Posterior cingulate gyrus (tissue), 11 donors: Measurements from ENCODE around the gene IL6R.
A peak's percentile ranks its signal among the peaks of the same experiment; 100 is the strongest.
"Not testable (repeated sequence)": the region's sequence is repeated elsewhere in the genome, so short reads cannot be mapped to it uniquely, and the experiment has no call there.

Source experiments
- DNase-seq, 10 donors: peaks; one replicate each; pipeline versions ENCODE4 v3.0.0 to v3.0.0-alpha.2; 2020 to 2021; ENCODE audit warnings: mixed read lengths in 3 of 10
- intact Hi-C: fragments of 100-400 bp; cut with DNase I; formaldehyde crosslinking; loops from one replicate; pipeline ENCODE4 v1.15.1; 2023

IL6R gene

DNA sequence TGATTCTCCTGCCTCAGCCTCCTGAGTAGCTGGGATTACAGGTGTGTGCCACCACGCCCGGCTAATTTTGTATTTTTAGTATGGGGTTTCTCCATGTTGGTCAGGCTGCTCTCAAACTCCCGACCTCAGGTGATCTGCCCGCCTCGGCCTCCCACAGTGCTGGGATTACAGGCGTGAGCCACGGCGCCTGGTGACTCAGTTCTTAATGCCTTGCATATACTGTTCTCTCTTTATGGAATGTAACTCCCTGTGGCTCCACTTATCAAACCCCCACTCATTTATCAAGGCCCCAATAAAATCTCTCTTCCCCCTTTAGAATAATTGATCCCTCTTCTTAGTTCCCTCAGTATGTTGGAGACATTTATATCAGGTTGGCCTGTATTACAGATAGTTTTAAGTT, 16.9 kb downstream of the IL6R start:
- peak in 2 of 10 donors; percentile 5 to 47 for DNase-seq

DNA sequence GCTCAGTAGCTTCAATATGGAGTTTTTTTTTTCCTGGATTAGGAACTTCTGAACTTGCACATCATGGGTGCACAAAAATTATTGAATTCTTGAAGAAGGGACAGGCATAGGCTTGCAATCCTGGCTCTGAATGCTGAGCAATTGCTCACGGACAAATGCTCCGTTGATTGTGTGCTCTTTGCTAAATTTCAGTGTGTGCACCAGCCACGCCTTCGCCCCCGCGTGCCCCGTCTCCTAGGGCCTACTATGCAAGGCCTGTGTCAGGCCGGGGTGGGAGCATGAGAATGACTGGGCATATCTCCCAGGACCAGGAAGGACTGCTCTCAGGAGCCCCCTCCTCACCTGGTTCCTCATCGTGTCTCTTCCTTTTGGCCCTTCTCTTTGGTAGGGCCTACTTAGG, 17.4 kb downstream of the IL6R start:
- DNase-seq: peak in 2 of 10 donors; percentile 54 to 75
- intact Hi-C loops: no loop called here

More for the DNA sequence above, 16.9 kb downstream of the IL6R start:
- intact Hi-C loops: not testable (repeated sequence)

DNA sequence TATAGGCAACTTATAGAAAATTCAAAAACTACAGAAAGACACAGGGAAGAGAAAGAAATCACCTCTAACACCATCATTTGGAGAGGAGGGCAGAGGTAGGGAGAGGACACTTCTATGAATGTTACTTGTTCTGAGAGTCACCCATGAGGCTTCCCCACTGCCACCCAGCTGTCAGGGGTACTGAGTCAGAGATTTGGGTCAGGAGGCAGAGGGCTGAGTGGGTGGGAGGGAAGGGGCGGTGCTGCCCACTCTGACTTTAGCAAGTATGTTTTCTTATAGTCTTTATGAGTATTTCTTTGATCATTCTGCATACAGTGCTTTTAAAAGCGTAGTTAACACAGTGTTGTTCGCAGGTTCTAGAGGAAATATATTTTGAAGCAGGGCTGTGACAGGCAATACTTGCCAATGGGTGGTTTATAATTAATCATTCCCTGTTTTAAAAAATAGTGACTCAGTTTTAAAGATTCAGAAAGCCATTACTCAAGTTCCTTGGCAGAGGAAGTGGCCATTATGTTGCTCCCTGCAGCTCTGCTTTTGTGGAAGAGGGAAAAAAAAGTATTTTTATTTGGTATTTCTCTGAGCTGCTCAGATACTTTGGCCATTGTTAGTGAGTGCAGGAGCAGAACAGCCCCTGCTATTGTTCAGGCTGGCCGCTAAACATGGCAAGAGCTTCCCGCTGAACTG, 18.3 kb downstream of the IL6R start:
- DNase-seq: peak in 5 of 10 donors; percentile 38 to 90 (median 59)
- intact Hi-C loops: no loop called here

DNA sequence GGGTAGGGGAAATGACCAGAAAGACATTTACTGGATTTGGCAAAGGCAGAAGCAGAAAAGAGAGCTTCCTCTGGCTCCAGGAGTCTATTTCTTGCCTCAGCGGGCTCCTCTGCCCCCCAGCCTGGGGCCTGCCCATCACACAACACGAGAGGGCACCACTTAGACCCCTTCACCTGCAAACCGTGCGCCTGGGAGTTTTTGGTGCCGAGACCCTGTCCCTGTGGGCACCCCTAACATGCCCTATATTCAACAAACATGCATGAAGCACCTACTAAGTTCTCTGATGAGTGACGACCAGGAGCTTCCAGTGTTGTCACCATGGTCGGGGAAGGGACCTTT, 18.8 kb downstream of the IL6R start:
- no peak for DNase-seq
- intact Hi-C loops: no loop called here

DNA sequence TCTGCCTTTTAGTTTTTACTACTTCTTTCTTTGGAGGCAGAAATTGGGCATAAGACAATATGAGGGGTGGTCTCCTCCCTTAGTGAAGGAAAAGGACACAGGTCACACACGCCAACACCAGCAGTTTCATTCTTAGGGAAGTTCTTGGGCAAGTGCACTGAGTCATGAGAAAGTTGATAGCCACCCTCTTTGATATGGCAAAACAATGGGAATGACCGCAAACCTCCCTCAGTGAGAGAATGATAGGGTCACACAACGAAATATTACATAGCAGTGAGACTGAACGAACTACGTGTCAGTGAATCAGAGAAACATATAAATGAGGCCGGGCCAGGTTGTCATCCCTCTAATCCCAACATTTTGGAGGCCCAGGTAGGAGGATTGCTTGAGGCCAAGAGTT, 20.0 kb downstream of the IL6R start:
- intact Hi-C loops: no loop called here
- peak in 1 of 10 donors; percentile 12 for DNase-seq

DNA sequence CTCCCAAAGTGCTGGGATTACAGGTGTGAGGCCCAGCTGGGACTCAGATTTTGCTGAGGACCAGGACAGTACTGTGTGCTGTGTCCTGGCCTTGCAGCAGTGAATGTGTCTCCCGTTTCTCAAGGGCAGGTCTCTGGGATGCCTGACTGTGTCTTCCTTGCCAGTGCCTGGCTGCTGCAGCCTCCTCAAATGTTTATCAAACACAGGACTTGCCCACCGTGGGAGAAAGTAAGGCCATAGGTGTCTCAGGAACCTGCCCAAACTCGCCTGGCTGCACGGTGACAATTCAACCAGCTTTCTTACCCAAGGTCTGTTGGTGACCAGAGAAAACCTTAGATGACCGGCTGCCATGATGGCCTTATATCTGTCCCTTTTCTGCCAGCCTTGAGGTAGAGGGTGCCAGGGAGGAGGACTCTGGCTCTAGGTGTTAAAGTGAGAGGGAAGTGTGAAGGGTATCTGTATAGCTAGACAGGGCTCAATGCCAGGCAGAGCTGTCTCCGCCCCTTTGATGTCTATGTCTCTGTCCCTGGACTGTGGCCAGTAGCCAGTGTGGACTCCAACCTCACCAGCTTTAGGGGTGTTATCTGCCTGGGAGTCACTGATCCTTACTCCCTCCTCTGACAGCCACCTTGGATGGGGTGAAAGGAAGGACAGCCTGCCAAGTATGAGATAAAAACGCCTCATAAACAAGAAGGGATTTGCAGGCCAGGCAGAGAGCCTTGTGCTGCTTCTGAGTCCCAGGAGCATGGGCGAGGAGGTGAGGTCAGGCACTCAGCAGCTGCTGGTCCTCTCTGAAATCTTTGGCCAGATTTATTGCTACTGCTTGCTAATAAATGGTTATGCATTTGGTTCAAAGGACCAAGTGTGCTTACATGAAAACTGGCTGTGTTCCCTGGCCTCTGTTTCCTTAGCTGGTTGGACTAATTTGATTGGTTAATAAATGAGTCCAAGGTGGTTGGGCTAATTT, 22.3 kb downstream of the IL6R start:
- intact Hi-C loops: no loop called here
- peak in 1 of 10 donors; percentile 39 for DNase-seq

DNA sequence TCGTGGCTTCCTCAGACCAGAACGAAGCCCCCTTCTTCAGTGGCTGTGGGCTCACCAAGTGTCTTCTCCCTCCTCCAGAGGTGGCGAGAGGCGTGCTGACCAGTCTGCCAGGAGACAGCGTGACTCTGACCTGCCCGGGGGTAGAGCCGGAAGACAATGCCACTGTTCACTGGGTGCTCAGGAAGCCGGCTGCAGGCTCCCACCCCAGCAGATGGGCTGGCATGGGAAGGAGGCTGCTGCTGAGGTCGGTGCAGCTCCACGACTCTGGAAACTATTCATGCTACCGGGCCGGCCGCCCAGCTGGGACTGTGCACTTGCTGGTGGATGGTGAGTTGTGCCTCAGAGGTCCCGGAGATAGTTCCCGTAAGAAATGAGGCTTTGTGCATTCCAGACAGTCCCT, 24.0 kb downstream of the IL6R start:
- peak; percentile 30 to 90 (median 52) for DNase-seq
- intact Hi-C loops: no loop called here

DNA sequence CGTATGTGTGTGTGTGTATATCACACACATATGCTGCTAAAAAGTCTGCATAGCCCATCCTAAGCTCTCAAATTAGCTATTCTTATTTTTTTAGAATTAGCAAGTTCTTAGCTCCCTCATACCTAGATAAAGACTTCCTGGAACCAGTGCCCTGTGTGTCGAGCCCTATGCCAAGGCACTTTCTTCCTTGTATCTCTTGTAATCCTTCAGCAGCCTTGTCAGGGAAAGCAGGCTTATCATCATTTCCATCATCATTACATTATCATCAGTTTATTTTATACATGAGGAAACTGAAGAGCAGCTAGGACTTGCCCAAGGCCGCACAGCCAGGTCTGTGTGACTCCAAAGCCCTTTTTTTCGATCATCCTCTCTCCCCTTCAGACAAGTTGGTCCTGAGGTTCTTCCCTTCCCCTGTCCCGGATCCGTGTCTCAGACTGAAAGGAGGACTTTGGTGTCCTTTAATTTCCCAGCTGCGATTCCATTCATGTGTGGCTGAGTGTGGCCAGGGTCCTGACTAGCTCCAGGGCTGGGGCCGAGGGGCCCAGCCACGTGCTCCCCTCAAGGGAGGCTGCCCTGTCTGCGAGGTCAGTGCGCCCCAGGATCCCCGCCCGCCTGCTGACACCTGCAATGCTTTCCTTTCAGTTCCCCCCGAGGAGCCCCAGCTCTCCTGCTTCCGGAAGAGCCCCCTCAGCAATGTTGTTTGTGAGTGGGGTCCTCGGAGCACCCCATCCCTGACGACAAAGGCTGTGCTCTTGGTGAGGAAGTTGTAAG, 24.9 kb downstream of the IL6R start:
- intact Hi-C loops: no loop called here

DNA sequence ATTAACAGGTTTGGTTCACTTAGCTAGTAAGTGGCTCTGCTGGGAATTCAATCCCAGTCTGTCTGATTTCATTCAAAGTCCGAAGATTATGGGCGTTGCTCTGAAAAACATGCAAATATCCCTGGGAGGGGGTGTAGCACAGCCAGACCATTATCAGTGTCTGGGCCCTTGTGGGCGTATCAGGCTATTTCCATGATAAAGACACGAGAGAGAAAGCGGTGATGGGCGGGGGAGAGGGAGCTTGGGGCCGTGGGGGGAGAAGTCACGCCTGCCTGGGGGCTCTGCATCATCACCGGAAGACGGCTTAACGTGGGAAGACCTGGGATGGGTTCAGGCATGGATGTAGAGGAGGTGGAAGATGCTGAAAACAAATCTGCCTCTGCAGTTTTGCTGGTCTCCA, 25.8 kb downstream of the IL6R start:
- peak in 2 of 10 donors; percentile 45 to 87 for DNase-seq
- intact Hi-C loops: no loop called here

More for the DNA sequence above, 24.9 kb downstream of the IL6R start:
- DNase-seq: peak in 1 of 10 donors; percentile 46

DNA sequence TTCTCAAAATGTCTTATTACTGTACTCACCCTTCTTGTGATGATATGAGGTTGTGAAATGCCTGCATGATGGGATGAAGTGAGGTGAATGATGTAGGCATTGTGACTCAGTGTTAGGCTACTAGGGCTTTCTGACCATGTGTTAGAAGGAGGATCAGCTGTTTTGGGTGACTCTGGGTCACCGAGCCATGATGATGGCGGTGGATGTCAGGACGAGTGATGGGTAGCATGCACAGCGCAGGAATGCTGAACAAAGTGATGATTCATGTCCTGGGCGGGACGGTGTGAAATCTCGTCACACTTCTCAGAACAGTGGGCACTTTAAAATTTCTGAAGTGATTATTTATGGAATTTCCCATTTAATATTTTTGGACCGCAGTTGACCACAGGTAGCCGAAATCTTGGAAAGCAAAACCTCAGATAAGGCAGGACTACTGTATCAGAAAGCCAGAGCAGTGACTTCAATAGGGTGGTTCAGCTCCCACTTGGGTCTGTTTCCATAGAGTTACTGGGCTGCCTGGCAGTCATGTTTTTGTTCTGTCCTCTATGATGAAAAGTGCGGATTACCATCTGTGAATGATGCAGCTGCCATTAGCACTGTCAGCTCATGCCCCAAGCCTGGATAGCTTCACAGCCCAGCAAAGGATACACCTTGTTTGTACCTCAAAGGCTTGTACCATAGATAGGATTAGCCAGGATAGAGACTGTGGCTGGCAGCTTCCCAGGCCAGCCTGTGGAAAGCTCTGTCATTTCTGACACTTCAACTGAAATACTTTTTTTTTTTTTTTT, 26.6 kb downstream of the IL6R start:
- intact Hi-C loops: no loop called here
- DNase-seq: peak in 1 of 10 donors; percentile 59

DNA sequence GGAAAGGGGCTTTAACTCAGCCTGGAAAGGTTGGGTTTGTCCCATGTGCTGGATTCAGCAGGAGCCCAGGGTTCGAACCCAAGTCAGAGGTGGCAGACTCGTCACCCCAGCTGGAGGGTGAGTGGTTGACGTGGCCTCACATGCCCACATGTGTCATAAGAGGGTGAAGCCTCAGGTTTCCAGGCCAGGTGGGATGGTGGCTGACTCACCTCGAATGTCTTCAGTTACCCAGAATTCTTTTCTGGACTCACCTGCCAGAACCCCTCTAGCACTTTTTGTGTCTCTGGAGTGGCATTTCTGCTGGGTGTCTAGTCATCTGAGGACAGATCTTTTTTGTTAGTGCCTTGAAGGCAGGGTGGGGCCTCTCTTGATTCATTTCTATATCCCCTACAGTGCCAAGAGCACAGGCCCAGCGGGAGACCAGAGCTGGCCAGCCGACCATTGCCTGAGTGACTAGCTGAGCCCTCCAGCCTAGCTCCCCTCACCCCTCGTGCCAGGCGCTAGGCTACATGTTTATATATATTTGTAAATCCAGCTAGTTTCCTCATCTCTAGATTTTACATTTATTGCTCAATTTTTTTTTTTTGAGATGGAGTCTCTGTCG, 28.1 kb downstream of the IL6R start:
- peak in 1 of 10 donors; percentile 80 for DNase-seq
- intact Hi-C loops: no loop called here

DNA sequence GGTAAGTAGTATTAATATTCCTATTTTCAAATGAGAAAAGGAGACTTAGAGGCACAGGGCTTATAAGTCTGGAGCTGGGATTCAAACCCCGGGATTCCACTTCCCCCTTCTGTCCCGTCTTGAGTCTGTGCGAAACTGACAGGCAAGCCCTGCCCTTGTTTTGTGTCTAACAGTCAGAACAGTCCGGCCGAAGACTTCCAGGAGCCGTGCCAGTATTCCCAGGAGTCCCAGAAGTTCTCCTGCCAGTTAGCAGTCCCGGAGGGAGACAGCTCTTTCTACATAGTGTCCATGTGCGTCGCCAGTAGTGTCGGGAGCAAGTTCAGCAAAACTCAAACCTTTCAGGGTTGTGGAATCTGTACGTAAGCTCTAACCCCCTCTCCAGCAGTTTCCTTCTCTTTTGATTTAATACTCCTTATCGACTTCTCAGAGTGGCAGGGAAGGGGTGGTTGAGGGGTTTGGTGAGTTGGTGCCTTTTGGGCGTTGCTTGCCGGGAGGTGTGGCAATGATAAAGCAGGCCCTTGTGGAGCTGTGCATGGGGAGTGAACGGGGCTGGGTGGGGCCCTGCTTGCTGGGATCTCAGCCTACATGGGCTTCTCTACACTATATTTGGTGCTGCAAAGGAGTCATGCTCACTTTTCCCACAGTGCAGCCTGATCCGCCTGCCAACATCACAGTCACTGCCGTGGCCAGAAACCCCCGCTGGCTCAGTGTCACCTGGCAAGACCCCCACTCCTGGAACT, 29.4 kb downstream of the IL6R start:
- intact Hi-C loops: no loop called here

DNA sequence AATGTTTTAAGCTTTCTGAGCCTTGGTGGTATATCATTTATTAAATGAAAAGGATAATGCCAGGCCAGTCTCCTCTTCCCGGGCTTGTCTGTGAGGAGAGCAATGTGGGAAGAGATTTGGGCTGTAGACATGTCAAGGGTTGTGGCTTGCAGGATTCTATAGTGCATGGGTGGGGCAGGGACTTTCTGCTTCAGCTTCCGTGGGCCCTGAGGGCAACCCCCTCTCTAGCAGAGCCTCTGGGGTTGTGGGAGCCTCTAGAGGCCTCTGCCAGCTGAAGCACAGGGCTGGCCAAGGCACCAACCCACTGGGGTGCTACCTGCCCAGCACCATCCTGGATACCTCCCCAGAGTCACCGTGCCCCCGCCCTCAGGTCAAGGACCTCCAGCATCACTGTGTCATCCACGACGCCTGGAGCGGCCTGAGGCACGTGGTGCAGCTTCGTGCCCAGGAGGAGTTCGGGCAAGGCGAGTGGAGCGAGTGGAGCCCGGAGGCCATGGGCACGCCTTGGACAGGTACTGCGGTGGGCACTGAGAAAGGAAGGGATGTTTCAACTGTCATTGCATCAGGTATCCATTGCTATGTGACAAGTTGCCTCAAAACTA, 30.6 kb downstream of the IL6R start:
- intact Hi-C loops: no loop called here
- DNase-seq: peak in 1 of 10 donors; percentile 63

More for the DNA sequence above, 29.4 kb downstream of the IL6R start:
- DNase-seq: peak in 4 of 10 donors; percentile 35 to 89 (median 36)

DNA sequence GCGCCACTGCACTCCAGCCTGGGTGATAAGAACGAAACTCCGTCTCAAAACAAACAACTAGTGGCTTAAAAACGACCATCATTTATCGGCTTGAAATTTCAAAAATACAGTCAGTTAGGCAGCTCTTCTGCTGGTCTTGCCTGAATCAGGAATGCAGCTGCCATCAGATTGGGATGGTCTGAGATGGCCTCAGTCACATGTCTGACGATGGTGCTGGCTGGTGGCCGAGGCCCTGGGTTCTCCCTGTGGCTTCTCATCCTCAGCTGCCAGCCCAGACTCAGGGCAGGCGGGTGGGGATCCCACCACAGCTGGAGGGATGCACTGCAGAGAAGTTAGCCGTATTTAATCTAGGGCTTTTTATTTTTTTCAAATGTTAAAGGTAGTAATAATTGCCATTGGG, 31.3 kb downstream of the IL6R start:
- peak in 1 of 10 donors; percentile 74 for DNase-seq
- intact Hi-C loops: no loop called here

DNA sequence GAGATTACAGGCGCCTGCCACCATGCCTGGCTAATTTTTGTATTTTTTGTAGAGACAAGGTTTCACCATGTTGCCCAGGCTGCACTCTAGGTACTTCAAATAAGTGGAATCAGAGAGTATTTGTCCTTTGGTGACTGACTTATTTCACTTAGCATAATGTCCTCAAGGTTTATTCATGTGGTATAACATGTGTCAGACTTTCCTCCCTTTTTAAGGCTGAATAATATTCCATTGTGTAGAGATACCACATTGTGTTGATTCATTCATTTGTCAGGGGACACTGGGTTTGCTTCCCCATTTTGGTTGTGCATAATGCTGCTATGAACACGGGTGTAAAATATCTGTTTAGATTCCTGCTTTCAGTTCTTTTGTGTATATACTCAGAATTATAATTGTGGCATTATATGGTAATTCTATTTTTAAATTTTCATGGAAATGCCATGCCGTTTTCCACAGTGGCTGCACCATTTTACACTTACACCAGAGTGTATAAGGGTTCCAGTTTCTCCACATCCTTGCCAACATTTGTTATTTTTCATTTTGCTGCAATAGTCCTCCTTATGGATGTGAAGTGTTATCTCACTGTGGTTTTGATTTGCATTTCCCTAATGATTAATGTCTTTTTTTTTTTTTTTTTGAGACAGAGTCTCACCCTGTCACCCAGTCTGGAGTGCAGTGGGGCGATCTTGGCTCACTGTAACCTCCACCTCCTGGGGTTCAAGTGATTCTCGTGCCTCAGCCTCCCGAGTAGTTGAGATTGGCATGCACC, 35.1 kb downstream of the IL6R start:
- intact Hi-C loops: no loop called here
- peak in 1 of 10 donors; percentile 2 for DNase-seq

DNA sequence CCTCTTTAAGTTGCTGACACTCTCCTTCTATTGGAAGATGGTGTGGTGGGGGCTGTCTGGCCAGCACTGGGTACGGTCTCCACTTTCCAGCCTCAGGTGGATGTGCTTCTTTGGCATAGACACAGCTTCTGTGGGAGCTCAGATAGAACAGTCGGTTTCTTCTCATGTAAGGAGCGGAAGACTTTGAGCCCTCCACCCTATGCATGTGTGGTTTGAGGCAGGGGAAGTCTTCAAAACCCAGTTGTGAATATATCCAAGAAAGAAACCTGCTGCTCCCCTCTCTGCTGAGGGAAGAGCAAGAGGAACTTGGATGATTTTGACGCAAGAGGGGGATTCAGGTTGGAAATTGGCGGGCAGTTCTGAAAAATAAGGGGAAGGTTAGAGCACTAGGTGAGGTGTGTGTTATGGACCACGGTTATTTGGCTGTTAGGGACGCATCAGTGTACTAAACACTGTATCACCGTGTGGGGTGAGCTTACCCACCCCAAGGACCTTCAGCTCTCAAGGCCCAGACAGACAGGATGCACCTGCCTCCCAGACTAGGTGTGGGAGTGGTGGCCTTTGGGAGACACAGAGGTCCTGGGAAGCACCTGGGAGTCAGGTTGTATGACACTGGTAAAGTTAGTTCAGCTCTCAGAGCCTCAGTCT, 36.2 kb downstream of the IL6R start:
- intact Hi-C loops: no loop called here
- peak in 1 of 10 donors; percentile 5 for DNase-seq
